Measurements from ENCODE around the gene PEG3.

The PEG3 gene

GRCh38 chr19:56834564-56835375 is 5.8 kb downstream of the PEG3 start:
- TF ChIP-seq, protein P1, sequence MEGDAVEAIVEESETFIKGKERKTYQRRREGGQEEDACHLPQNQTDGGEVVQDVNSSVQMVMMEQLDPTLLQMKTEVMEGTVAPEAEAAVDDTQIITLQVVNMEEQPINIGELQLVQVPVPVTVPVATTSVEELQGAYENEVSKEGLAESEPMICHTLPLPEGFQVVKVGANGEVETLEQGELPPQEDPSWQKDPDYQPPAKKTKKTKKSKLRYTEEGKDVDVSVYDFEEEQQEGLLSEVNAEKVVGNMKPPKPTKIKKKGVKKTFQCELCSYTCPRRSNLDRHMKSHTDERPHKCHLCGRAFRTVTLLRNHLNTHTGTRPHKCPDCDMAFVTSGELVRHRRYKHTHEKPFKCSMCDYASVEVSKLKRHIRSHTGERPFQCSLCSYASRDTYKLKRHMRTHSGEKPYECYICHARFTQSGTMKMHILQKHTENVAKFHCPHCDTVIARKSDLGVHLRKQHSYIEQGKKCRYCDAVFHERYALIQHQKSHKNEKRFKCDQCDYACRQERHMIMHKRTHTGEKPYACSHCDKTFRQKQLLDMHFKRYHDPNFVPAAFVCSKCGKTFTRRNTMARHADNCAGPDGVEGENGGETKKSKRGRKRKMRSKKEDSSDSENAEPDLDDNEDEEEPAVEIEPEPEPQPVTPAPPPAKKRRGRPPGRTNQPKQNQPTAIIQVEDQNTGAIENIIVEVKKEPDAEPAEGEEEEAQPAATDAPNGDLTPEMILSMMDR (IDR thresholded peaks at IDR 0.05; ENCODE audit: insufficient read depth, low read depth, low read length, missing control alignments): no peak
- DNase-seq (ENCODE audit: low read depth): no peak
- no peak overlapping the region for H3K4me3 ChIP-seq (ENCODE audit: low read length)

DNA sequence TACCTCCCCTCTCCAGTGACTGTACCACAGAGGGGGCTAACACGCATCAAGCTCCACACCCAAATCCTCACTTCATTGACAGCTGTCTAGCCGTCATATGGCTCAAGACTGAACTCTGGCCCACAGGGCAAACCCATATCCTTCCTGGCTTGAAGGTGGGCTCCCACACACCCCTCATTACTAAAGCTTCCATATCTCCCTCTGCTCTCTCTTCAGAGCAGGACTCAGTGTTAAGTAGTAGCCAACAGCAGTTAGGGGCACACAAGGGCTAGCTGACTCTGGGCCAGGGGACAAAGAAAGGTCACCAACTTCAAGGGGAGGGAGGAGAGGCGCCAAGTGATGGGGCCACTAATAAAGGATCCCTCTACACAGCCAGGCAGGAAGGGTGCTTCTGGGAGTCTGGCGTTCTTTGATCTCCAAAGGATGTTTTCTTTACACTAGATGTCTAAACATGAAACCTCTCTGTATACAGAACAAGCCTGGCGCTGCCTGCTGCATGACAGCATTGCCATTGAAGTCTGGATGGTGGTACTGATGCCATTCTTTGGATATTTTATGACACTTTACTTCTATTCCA is 8.1 kb downstream of the PEG3 start:
- H3K4me3 ChIP-seq (ENCODE audit: low read length): no peak overlapping the region
- TF ChIP-seq, protein P1 (IDR thresholded peaks at IDR 0.05; ENCODE audit: insufficient read depth, low read depth, low read length, missing control alignments): no peak
- no peak for DNase-seq (ENCODE audit: low read depth)

DNA sequence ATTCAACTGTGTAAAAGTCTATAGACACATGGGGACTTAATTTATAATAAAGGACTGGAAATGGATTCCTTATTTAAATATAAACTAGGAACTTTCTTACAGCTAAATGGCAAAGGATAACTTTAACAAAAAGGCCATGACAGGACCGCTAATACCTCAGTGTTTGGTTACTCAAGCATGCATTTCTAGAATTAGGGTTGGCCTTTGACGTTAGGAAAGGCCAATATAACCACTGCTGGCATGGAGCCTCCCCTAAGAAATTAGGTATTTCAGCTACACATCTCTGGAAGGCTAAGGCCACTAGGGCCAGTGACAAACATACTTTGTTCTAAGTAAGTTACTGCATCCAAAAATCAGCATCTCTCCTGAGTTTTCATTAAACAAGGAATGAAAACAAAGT is 9.3 kb downstream of the PEG3 start:
- TF ChIP-seq, protein P1 (IDR thresholded peaks at IDR 0.05; ENCODE audit: insufficient read depth, low read depth, low read length, missing control alignments): no peak
- no peak for DNase-seq (ENCODE audit: low read depth)
- H3K4me3 ChIP-seq (ENCODE audit: low read length): no peak overlapping the region

- no peak overlapping the region for H3K4me3 ChIP-seq (ENCODE audit: low read length)
Measured at GRCh38 chr19:56829596-56829995, 10.9 kb downstream of the PEG3 start.

GRCh38 chr19:56827708-56828107 is 12.8 kb downstream of the PEG3 start:
- no peak for DNase-seq (ENCODE audit: low read depth)
- TF ChIP-seq, protein P1 (IDR thresholded peaks at IDR 0.05; ENCODE audit: insufficient read depth, low read depth, low read length, missing control alignments): no peak
- H3K4me3 ChIP-seq (ENCODE audit: low read length): no peak overlapping the region

More at GRCh38 chr19:56829596-56829995, 10.9 kb downstream of the PEG3 start:
- no peak for DNase-seq (ENCODE audit: low read depth)
- TF ChIP-seq, protein P1 (IDR thresholded peaks at IDR 0.05; ENCODE audit: insufficient read depth, low read depth, low read length, missing control alignments): no peak

DNA sequence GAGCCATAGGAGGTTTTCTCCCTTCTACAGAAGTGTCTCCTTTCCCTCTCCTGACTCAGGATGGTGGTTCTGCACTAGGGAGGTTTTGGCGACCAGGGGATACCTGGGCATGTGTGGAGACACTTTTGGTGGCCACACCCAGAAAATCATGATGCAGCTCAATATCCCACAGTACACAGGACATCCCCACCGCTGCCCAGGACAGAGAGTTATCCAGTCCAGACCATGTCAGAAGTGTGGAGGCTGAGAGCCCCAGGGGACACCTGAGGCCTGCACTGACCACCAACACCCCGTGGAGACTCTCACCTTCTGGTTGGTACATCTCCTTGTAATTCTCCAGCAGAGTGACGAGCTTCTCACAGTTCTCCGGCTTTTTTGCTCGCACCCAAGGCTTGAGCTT is 16.6 kb downstream of the PEG3 start:
- TF ChIP-seq, protein P1 (IDR thresholded peaks at IDR 0.05; ENCODE audit: insufficient read depth, low read depth, low read length, missing control alignments): no peak
- no peak overlapping the region for H3K4me3 ChIP-seq (ENCODE audit: low read length)
- no peak for DNase-seq (ENCODE audit: low read depth)
